K562 (cell line): Measurements from ENCODE around the gene GSTA2. TPM values are rescaled to one million over a fixed set of nuclear protein-coding genes. Genes with fewer than 3 reads are reported as not detected.

ENCODE experiments used
- ATAC-seq: fragments of 200-7000 bp; cut with Tn5 transposase; 3 replicates; pipeline ENCODE4 v1.9.1; 2020; ENCODE audit warnings: moderate library complexity
- BruUV-seq: library from RNA; stranded (reverse); fragments of 400-500 nt; replicated peaks from 2 replicates; lab custom pipeline; 2021; lab: Mats Ljungman, UMichigan
- CTCF ChIA-PET: fragments of 300-600 bp; formaldehyde crosslinking; extraction: SDS; loops from one replicate; lab custom pipeline; 2021; ENCODE audit warnings: low intra/inter-chr PET ratio; lab: Yijun Ruan, JAX
- POLR2A ChIA-PET: fragments of 300-600, 350-650 bp; sonication (Branson Sonifier 250); formaldehyde crosslinking; extraction: SDS; loops from one replicate; lab custom pipeline; 2021; ENCODE audit warnings: antibody characterized with exemption, inconsistent platforms; lab: Yijun Ruan, JAX
- DNase-seq, 4 experiments: peaks; one replicate each; pipeline versions ENCODE4 v3.0.0 to v3.0.0-alpha.2; 2011 to 2018; ENCODE audit warnings: low spot score in 3 of 4, mixed read lengths in 3 of 4; ENCODE audit errors: extremely low read depth in 1 of 4
- FAIRE-seq: peaks from 2 replicates; lab custom pipeline; 2011; peaks lifted over from hg19 to GRCh38; lab: Jason Lieb, UNC
- H2AFZ ChIP-seq: 2 replicates; pipeline ENCODE4 v1.6.0; 2011; ENCODE audit warnings: low read depth, low read length, control low read depth, inconsistent platforms
- H3K27ac ChIP-seq: fragments of 200-600 bp; 3 replicates; pipeline ENCODE4 v1.8.0; 2011; ENCODE audit warnings: low read depth, mild to moderate bottlenecking, control low read depth, inconsistent platforms, low read length, moderate library complexity, mixed read lengths; ENCODE audit errors: extremely low read depth
- H3K27me3 ChIP-seq, 2 experiments: fragments of 300-600 bp in 1 of 2; 2 replicates in 1 of 2; 3 replicates in 1 of 2; pipeline versions ENCODE4 v1.6.0 to v1.8.0; 2011; ENCODE audit warnings: inconsistent platforms in 2 of 2, low read length in 2 of 2, mild to moderate bottlenecking in 1 of 2, mixed read lengths in 1 of 2, moderate library complexity in 1 of 2; ENCODE audit not compliant: control insufficient read depth in 2 of 2, insufficient read depth in 2 of 2
- H3K36me3 ChIP-seq: fragments of 300-600 bp; 3 replicates; pipeline ENCODE4 v1.8.0; 2011; ENCODE audit warnings: mild to moderate bottlenecking, low read length, inconsistent platforms; ENCODE audit not compliant: control insufficient read depth, insufficient read depth
- H3K4me1 ChIP-seq, 2 experiments: fragments of 200-600 bp in 1 of 2; replicated peaks in 1 of 2; 2 replicates in 1 of 2; 3 replicates in 1 of 2; pipeline versions ENCODE4 v1.5.1 to v1.8.0; 2011; ENCODE audit warnings: inconsistent platforms in 2 of 2, low read length in 2 of 2, mild to moderate bottlenecking in 1 of 2, mixed read lengths in 1 of 2, moderate library complexity in 1 of 2; ENCODE audit not compliant: control insufficient read depth in 2 of 2, insufficient read depth in 2 of 2
- H3K4me2 ChIP-seq: 2 replicates; pipeline ENCODE4 v1.6.1; 2011; ENCODE audit warnings: low read length, control low read depth, inconsistent platforms, mixed read lengths; ENCODE audit not compliant: insufficient read depth
- H3K4me3 ChIP-seq: fragments of 200-600 bp; sonication (generic), shearing (Covaris generic); 2 replicates; pipeline ENCODE4 v1.5.1; 2016; ENCODE audit warnings: control low read depth, inconsistent platforms
- H3K79me2 ChIP-seq: fragments of 200-600 bp; 3 replicates; pipeline ENCODE4 v1.8.0; 2011; ENCODE audit warnings: low read length, inconsistent platforms; ENCODE audit not compliant: control insufficient read depth, insufficient read depth
- H3K9ac ChIP-seq, 2 experiments: 2 replicates each; pipeline versions ENCODE4 v1.6.0 to v1.6.1; 2011; ENCODE audit warnings: low read depth in 2 of 2, low read length in 2 of 2, control low read depth in 1 of 2, inconsistent platforms in 1 of 2, mild to moderate bottlenecking in 1 of 2, mixed read lengths in 1 of 2; ENCODE audit not compliant: insufficient read depth in 1 of 2
- H3K9me1 ChIP-seq: one replicate; pipeline ENCODE4 v1.6.0; 2011; ENCODE audit warnings: inconsistent platforms, mild to moderate bottlenecking, low read length, moderate library complexity; ENCODE audit not compliant: control insufficient read depth, insufficient read depth
- H3K9me3 ChIP-seq: replicated peaks from 2 replicates; pipeline ENCODE4 v1.5.1; 2011; ENCODE audit warnings: low read depth, low read length, inconsistent platforms; ENCODE audit not compliant: control insufficient read depth, insufficient read depth
- H4K20me1 ChIP-seq: replicated peaks from 2 replicates; pipeline ENCODE4 v1.6.1; 2011; ENCODE audit warnings: low read length, inconsistent platforms, mixed read lengths; ENCODE audit not compliant: control insufficient read depth, insufficient read depth
- CBX3 ChIP-seq, 2 experiments: IDR thresholded peaks; 1 replicate in 1 of 2; 2 replicates in 1 of 2; pipeline ENCODE4 v1.6.1; 2012; ENCODE audit warnings: inconsistent platforms in 2 of 2, low read length in 2 of 2, borderline replicate concordance in 1 of 2, control low read depth in 1 of 2
- MLX ChIP-seq, 2 experiments: fragments of 450-650 bp in 1 of 2; sonication (generic) in 1 of 2; formaldehyde crosslinking; conservative IDR thresholded peaks; 2 replicates each; pipeline versions ENCODE4 v1.4.0 to v1.8.1; 2020 to 2022; ENCODE audit warnings: mild to moderate bottlenecking in 1 of 2, missing genetic modification reagents in 1 of 2
- U2AF1 ChIP-seq: fragments of 200-400 bp; formaldehyde crosslinking; optimal IDR thresholded peaks from 2 replicates; pipeline ENCODE3; 2017; ENCODE audit warnings: mild to moderate bottlenecking, low read depth, low read length, moderate library complexity
- U2AF2 ChIP-seq: fragments of 200-400 bp; formaldehyde crosslinking; optimal IDR thresholded peaks from 2 replicates; pipeline ENCODE3; 2017; ENCODE audit warnings: low read depth, mild to moderate bottlenecking, low read length
- WGBS: fragments of 100-300 bp; shearing (Covaris generic); methylation state at CpG from one replicate; pipeline ENCODE4 v1.1.6; 2016; ENCODE audit warnings: low coverage, mixed read lengths; ENCODE audit not compliant: insufficient coverage; ENCODE audit errors: missing lambda C conversion rate; 5-methylcytosine and 5-hydroxymethylcytosine counted together
- in situ Hi-C: fragments of 300-500 bp; cut with MboI; formaldehyde crosslinking; loops from 4 replicates; pipeline ENCODE4 v1.15.0; 2018; ENCODE audit warnings: inconsistent platforms, mixed read lengths
- intact Hi-C: fragments of 100-400 bp; cut with micrococcal nuclease; formaldehyde crosslinking; loops from 2 replicates; pipeline ENCODE4 v1.14.2; 2022
- polyA plus RNA-seq, 8 experiments: library from polyadenylated mRNA; depleted of rRNA in 4 of 8; stranded (reverse) in 5 of 8; unstranded in 3 of 8; fragments of >200 nt; fragmentation: Nextera tagmentation in 2 of 8; fragmentation: Illumina TruSeq in 1 of 8; extraction: Ambion mirVana in 2 of 8; extraction: Trizol in 1 of 8; gene quantifications; 2 replicates each; pipeline versions ENCODE4 v1.2.1 to v1.2.3, GENCODE V29; 2011 to 2014; ENCODE audit warnings: inconsistent platforms in 1 of 8, missing spikeins in 1 of 8
- total RNA-seq, 7 experiments: library from RNA; depleted of rRNA in 6 of 7; stranded (reverse); fragments of >200 nt in 6 of 7; fragmentation: Illumina TruSeq in 2 of 7; extraction: Trizol in 2 of 7; gene quantifications; 2 replicates each; pipeline versions ENCODE4 v1.2.1 to v1.2.3, GENCODE V29; 2011 to 2021; ENCODE audit warnings: low replicate concordance in 1 of 7

Gene GSTA2
- total and polyA plus RNA-seq, 9 of the 15 experiments (the other 6 are each of a cell fraction or from before 2014, with no cell fraction given): 0.11 to 0.24 (median 0.14) TPM; not detected in 3

GRCh38 chr6:52712136-52712535 is 51.1 kb downstream of the GSTA2 start (continued):
- no peak for TF ChIP-seq U2AF1
- TF ChIP-seq U2AF2: no peak

- no peak overlapping the region for H2AFZ ChIP-seq
- in situ Hi-C loops: no loop called here
- no peak overlapping the region for H3K9ac ChIP-seq
- no peaks in the 10 kb centered on the region for H3K9me1 ChIP-seq
- no peaks in the 10 kb centered on the region for H3K9me3 ChIP-seq
- no TSS peak for BruUV-seq
- CTCF ChIA-PET: no interaction called here
- no peaks in the 10 kb centered on the region for H3K4me1 ChIP-seq
- POLR2A ChIA-PET: interaction anchor here (1.0 kb wide), 1 partner anchor 9 kb away, joined by 3 read pairs; no protein-coding TSS in a partner anchor
- no peaks in the 10 kb centered on the region for H4K20me1 ChIP-seq
- H3K79me2 ChIP-seq: no peaks in the 10 kb centered on the region
- no peak overlapping the region for H3K4me3 ChIP-seq
- WGBS: 5% methylated on average over 3 of the region's 3 CpGs
- TF ChIP-seq MLX (CRISPR knock-in tag; conservative IDR thresholded peaks at IDR 0.05): no peak
- TF ChIP-seq CBX3 (IDR thresholded peaks at IDR 0.05; ENCODE audit: borderline replicate concordance in 1 of 2, low read length in 2 of 2): peak in 1 of 2 experiments; percentile 33; a peak in 1 of 3 replicates
- TF ChIP-seq, all 486 proteins: peak for 1
- no peak for ATAC-seq
- Histone ChIP-seq H3K36me3 (no peaks in the 10 kb centered on the region), H3K27me3 (no peaks in the 10 kb centered on the region), H3K27ac (no peak overlapping the region), H3K4me2 (no peak overlapping the region)
- intact Hi-C loops: no loop called here
- FAIRE-seq: no peak
- no peak for DNase-seq
These were observed 55.2 kb downstream of the GSTA2 start for GRCh38 chr6:52707963-52708680.
